Vagina (tissue), 2 donors: ENCODE results near the gene THOC1. TPM values are rescaled to one million over a fixed set of nuclear protein-coding genes. Genes with fewer than 3 reads are reported as not detected.

Source experiments
- DNase-seq, 2 donors: peaks; one replicate each; pipeline ENCODE4 v3.0.0-alpha.2; 2017; ENCODE audit errors: extremely low spot score in 2 of 2
- H3K27ac ChIP-seq: fragments of 200-600 bp; sonication (generic); one replicate; pipeline ENCODE4 v1.5.1; 2019
- H3K27me3 ChIP-seq: fragments of 200-600 bp; sonication (generic); one replicate; pipeline ENCODE4 v1.5.1; 2019
- H3K36me3 ChIP-seq, 2 donors: fragments of 200-600 bp; sonication (generic); one replicate each; pipeline ENCODE4 v1.5.1; 2017 to 2019
- H3K4me1 ChIP-seq: fragments of 200-600 bp; sonication (generic); one replicate; pipeline ENCODE4 v1.5.1; 2019
- H3K4me3 ChIP-seq, 2 donors: fragments of 200-600 bp; sonication (generic); 1 replicate in 1 of 2; 2 replicates in 1 of 2; pipeline ENCODE4 v1.5.1; 2016 to 2019
- H3K9me3 ChIP-seq: fragments of 200-600 bp; sonication (generic); one replicate; pipeline ENCODE4 v1.5.1; 2019
- CTCF ChIP-seq, 3 experiments: fragments of 450-650 bp in 2 of 3; fragments of 200-600 bp in 1 of 3; sonication (generic) in 1 of 3; IDR thresholded peaks; one replicate each; pipeline ENCODE4 v1.5.1; 2017 to 2019; ENCODE audit warnings: antibody characterized with exemption in 3 of 3, mild to moderate bottlenecking in 2 of 3, moderate library complexity in 2 of 3
- POLR2A ChIP-seq, 2 donors: fragments of 450-650 bp; IDR thresholded peaks; one replicate each; pipeline ENCODE4 v1.6.1; 2017; ENCODE audit warnings: antibody characterized with exemption in 2 of 2, mild to moderate bottlenecking in 2 of 2, moderate library complexity in 2 of 2
- POLR2AphosphoS5 ChIP-seq, 2 donors: sonication (generic); formaldehyde crosslinking; IDR thresholded peaks; one replicate each; pipeline ENCODE4 v1.9.0; 2017; ENCODE audit warnings: antibody characterized with exemption in 2 of 2, mild to moderate bottlenecking in 2 of 2, low read depth in 1 of 2; ENCODE audit not compliant: insufficient read depth in 1 of 2
- intact Hi-C: fragments of 100-400 bp; cut with DNase I; formaldehyde crosslinking; loops from one replicate; pipeline ENCODE4 v1.15.1; 2023
- total RNA-seq: library from RNA; depleted of rRNA; stranded (reverse); fragments of >200 nt; gene quantifications from one replicate; pipeline ENCODE4 v1.2.3, GENCODE V29; 2016

The THOC1 gene, protein sequence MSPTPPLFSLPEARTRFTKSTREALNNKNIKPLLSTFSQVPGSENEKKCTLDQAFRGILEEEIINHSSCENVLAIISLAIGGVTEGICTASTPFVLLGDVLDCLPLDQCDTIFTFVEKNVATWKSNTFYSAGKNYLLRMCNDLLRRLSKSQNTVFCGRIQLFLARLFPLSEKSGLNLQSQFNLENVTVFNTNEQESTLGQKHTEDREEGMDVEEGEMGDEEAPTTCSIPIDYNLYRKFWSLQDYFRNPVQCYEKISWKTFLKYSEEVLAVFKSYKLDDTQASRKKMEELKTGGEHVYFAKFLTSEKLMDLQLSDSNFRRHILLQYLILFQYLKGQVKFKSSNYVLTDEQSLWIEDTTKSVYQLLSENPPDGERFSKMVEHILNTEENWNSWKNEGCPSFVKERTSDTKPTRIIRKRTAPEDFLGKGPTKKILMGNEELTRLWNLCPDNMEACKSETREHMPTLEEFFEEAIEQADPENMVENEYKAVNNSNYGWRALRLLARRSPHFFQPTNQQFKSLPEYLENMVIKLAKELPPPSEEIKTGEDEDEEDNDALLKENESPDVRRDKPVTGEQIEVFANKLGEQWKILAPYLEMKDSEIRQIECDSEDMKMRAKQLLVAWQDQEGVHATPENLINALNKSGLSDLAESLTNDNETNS
- total RNA-seq, result 47.9 TPM

- peak within 1 kb of the TSS; percentile 71 for H3K27ac ChIP-seq
- TF ChIP-seq CTCF (IDR thresholded peaks at IDR 0.05) (no peak), POLR2A (IDR thresholded peaks at IDR 0.05) (peak in 1 of 2 donors; percentile 46), POLR2AphosphoS5 (IDR thresholded peaks at IDR 0.05; ENCODE audit: insufficient read depth in 1 of 2, low read depth in 1 of 2) (peak; percentile 89 to 91)
- no peaks in the 10 kb centered on the region for H3K9me3 ChIP-seq
- DNase-seq, result peak in 1 of 2 donors; percentile 89
- H3K4me1 ChIP-seq, result peaks cover 26% of the 10 kb centered on the region
- no peaks in the 10 kb centered on the region for H3K27me3 ChIP-seq
- intact Hi-C loops, result no loop called here
- peak within 1 kb of the TSS; percentile 81 to 95 for H3K4me3 ChIP-seq
- peaks cover 0 to 16% of the 10 kb centered on the region in 2 donors for H3K36me3 ChIP-seq
Observed at GRCh38 chr18:267688-268552, at the start of gene THOC1. Gene THOC1 (minus strand): TSS chr18:268047. CDS start chr18:268019, 28 bp downstream.

DNA sequence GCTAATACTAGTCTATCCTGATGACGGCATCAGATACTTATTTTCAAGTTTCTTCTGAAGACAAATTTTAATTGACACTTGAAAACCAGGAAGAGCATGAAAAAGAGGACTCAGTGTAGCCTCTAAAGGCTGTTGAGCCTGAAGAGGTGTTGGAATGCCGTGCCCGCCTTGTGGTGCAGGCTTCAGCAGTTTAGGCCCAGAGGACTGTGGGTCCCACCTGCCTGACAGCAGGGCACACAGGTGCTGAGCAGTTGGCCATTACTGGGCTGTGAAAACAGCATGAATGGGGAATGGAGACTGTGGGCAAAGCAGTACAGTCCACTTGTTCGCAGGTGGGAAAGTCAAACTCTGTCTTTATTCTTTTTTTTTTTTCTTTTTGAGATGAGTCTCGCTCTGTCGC is 49.8 kb upstream of the THOC1 start:
- no peaks in the 10 kb centered on the region for H3K9me3 ChIP-seq
- TF ChIP-seq CTCF (IDR thresholded peaks at IDR 0.05) (no peak), POLR2A (IDR thresholded peaks at IDR 0.05) (no peak), POLR2AphosphoS5 (IDR thresholded peaks at IDR 0.05; ENCODE audit: insufficient read depth in 1 of 2, low read depth in 1 of 2) (no peak)
- H3K4me1 ChIP-seq, result peaks cover 3% of the 10 kb centered on the region
- H3K27me3 ChIP-seq, result no peaks in the 10 kb centered on the region
- H3K4me3 ChIP-seq, result no peak overlapping the region
- intact Hi-C loops, result no loop called here
- no peak overlapping the region for H3K27ac ChIP-seq
- no peaks in the 10 kb centered on the region for H3K36me3 ChIP-seq
- DNase-seq, result no peak

DNA sequence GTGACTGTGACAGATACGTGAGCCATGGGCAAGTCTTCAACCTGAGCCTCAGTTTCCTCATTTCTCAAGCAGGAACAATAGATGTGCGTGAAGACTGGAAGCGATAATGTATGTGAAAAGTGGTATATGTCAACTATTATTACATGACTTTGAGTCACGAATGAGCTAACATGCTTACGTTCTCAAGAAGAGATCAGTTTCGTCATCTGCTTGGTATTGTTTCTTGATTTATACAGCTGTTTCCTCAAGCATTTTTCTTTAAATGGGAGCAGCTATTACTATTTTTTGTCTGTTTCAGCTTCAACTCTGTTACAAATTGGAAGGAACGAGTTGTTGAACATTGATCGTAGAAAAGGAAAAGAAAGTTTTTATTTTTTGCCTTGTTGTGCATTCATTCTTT is 48.5 kb upstream of the THOC1 start:
- intact Hi-C loops, result no loop called here
- no peak overlapping the region for H3K27ac ChIP-seq
- H3K27me3 ChIP-seq, result no peaks in the 10 kb centered on the region
- H3K4me1 ChIP-seq, result no peaks in the 10 kb centered on the region
- DNase-seq, result no peak
- no peaks in the 10 kb centered on the region for H3K36me3 ChIP-seq
- H3K4me3 ChIP-seq, result no peak overlapping the region
- TF ChIP-seq POLR2AphosphoS5 (IDR thresholded peaks at IDR 0.05; ENCODE audit: insufficient read depth in 1 of 2, low read depth in 1 of 2), result no peak
- TF ChIP-seq POLR2A (IDR thresholded peaks at IDR 0.05), result no peak
- H3K9me3 ChIP-seq, result no peaks in the 10 kb centered on the region

- TF ChIP-seq POLR2A (IDR thresholded peaks at IDR 0.05), result no peak
- TF ChIP-seq POLR2AphosphoS5 (IDR thresholded peaks at IDR 0.05; ENCODE audit: insufficient read depth in 1 of 2, low read depth in 1 of 2), result no peak
- no peak for TF ChIP-seq CTCF (IDR thresholded peaks at IDR 0.05)
- no peak for DNase-seq
- Histone ChIP-seq H3K27me3 (no peaks in the 10 kb centered on the region), H3K27ac (no peak overlapping the region), H3K9me3 (no peaks in the 10 kb centered on the region), H3K36me3 (no peaks in the 10 kb centered on the region), H3K4me3 (no peak overlapping the region), H3K4me1 (no peaks in the 10 kb centered on the region)
- intact Hi-C loops, result no loop called here
Observed at GRCh38 chr18:313931-314330, 46.1 kb upstream of the THOC1 start.

DNA sequence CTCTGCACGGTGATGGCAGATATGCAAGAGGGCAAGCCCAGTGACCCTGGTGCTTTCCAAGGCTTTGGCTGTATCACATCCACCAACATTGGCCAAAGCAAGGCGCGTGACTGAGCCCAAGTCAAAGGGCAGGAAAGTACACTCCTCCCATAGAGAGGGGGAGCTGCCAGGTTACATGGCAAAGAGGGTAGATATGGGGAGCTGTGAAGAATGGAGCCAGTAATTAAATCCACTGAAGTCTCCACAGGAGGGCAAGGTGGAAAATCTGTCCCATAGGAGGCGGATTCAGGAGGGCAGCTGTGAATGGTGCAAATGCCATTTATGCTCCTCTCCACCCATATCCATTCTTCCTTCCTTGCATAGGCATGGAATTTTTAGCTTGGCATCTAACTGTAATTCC is 44.6 kb upstream of the THOC1 start:
- no peaks in the 10 kb centered on the region for H3K4me1 ChIP-seq
- intact Hi-C loops, result no loop called here
- no peak for DNase-seq
- H3K9me3 ChIP-seq, result no peaks in the 10 kb centered on the region
- no peak overlapping the region for H3K27ac ChIP-seq
- TF ChIP-seq CTCF (IDR thresholded peaks at IDR 0.05), result no peak
- TF ChIP-seq POLR2AphosphoS5 (IDR thresholded peaks at IDR 0.05; ENCODE audit: insufficient read depth in 1 of 2, low read depth in 1 of 2), result no peak
- no peak for TF ChIP-seq POLR2A (IDR thresholded peaks at IDR 0.05)
- H3K36me3 ChIP-seq, result no peaks in the 10 kb centered on the region
- no peak overlapping the region for H3K4me3 ChIP-seq
- no peaks in the 10 kb centered on the region for H3K27me3 ChIP-seq
